IMR-90 (cell line): Measurements from ENCODE around the gene RAB40C. TPM values are rescaled to one million over a fixed set of nuclear protein-coding genes. Genes with fewer than 3 reads are reported as not detected.

Experiments used
- ATAC-seq: fragments of 200-7000 bp; cut with Tn5 transposase; 2 replicates; pipeline ENCODE4 v1.9.1; 2020; ENCODE audit warnings: low read depth, mild to moderate bottlenecking, moderate library complexity
- BruUV-seq: library from RNA; stranded (reverse); fragments of 400-500 nt; replicated peaks from 2 replicates; lab custom pipeline; 2021; lab: Mats Ljungman, UMichigan
- CTCF ChIA-PET: fragments of 300-600 bp; formaldehyde crosslinking; extraction: SDS; loops from one replicate; lab custom pipeline; 2021; ENCODE audit warnings: antibody characterized with exemption; lab: Yijun Ruan, JAX
- POLR2A ChIA-PET: fragments of 300-600 bp; sonication (Branson Sonifier 250); formaldehyde crosslinking; loops from one replicate; lab custom pipeline; 2022; ENCODE audit warnings: antibody characterized with exemption; ENCODE audit not compliant: unreplicated experiment; lab: Charles Lee
- DNase-seq: peaks from one replicate; pipeline ENCODE4 v3.0.0; 2013
- H2AFZ ChIP-seq: replicated peaks from 2 replicates; pipeline ENCODE3; 2013; ENCODE audit warnings: low read length, mild to moderate bottlenecking; ENCODE audit not compliant: poor library complexity
- H2AK5ac ChIP-seq: 2 replicates; pipeline ENCODE4 v1.6.1; 2013; ENCODE audit warnings: low read depth, low read length, inconsistent platforms
- H2AK9ac ChIP-seq: replicated peaks from 2 replicates; pipeline ENCODE3; 2013; ENCODE audit warnings: mild to moderate bottlenecking, low read depth, low read length, moderate library complexity; ENCODE audit not compliant: poor library complexity
- H2BK120ac ChIP-seq: 2 replicates; pipeline ENCODE4 v1.6.1; 2013; ENCODE audit warnings: low read depth, low read length, inconsistent platforms
- H2BK15ac ChIP-seq: 3 replicates; pipeline ENCODE4 v1.6.1; 2013; ENCODE audit warnings: low read depth, low read length, inconsistent platforms
- H2BK20ac ChIP-seq: 2 replicates; pipeline ENCODE4 v1.6.1; 2013; ENCODE audit warnings: low read depth, mild to moderate bottlenecking, inconsistent platforms, low read length, moderate library complexity
- H2BK5ac ChIP-seq: 2 replicates; pipeline ENCODE4 v1.6.1; 2013; ENCODE audit warnings: mild to moderate bottlenecking, low read depth, low read length, inconsistent platforms; ENCODE audit not compliant: poor library complexity, severe bottlenecking
- H3K14ac ChIP-seq: replicated peaks from 2 replicates; pipeline ENCODE4 v1.6.1; 2013; ENCODE audit warnings: low read depth, low read length, inconsistent platforms
- H3K18ac ChIP-seq: 2 replicates; pipeline ENCODE4 v1.6.1; 2013; ENCODE audit warnings: low read depth, low read length, control low read depth
- H3K23ac ChIP-seq: 2 replicates; pipeline ENCODE4 v1.6.1; 2013; ENCODE audit warnings: low read depth, low read length, inconsistent platforms
- H3K27ac ChIP-seq: 2 replicates; pipeline ENCODE4 v1.5.1; 2013; ENCODE audit warnings: mild to moderate bottlenecking, control low read depth, low read length; ENCODE audit not compliant: insufficient read depth
- H3K27me3 ChIP-seq: 2 replicates; pipeline ENCODE4 v1.6.1; 2013; ENCODE audit warnings: low read length; ENCODE audit not compliant: control insufficient read depth, insufficient read depth
- H3K36me3 ChIP-seq: 2 replicates; pipeline ENCODE4 v1.6.1; 2013; ENCODE audit warnings: low read length, mixed read lengths; ENCODE audit not compliant: control insufficient read depth, insufficient read depth
- H3K4ac ChIP-seq: 2 replicates; pipeline ENCODE4 v1.6.1; 2013; ENCODE audit warnings: low read depth, low read length, inconsistent platforms
- H3K4me1 ChIP-seq: 2 replicates; pipeline ENCODE4 v1.6.1; 2013; ENCODE audit warnings: low read length, mixed read lengths; ENCODE audit not compliant: control insufficient read depth, insufficient read depth
- H3K4me2 ChIP-seq: 2 replicates; pipeline ENCODE4 v1.6.1; 2013; ENCODE audit warnings: low read depth, mild to moderate bottlenecking, control low read depth, low read length, moderate library complexity
- H3K4me3 ChIP-seq: 2 replicates; pipeline ENCODE4 v1.5.1; 2013; ENCODE audit warnings: low read depth, mild to moderate bottlenecking, control low read depth, low read length, moderate library complexity; ENCODE audit not compliant: insufficient read depth
- H3K56ac ChIP-seq: 2 replicates; pipeline ENCODE4 v1.6.1; 2013; ENCODE audit warnings: low read length, inconsistent platforms; ENCODE audit not compliant: insufficient read depth; ENCODE audit errors: extremely low read depth
- H3K79me1 ChIP-seq, 2 experiments: 2 replicates each; pipeline ENCODE4 v1.6.1; 2013; ENCODE audit warnings: low read length in 2 of 2, inconsistent platforms in 1 of 2, low read depth in 1 of 2
- H3K9ac ChIP-seq: 2 replicates; pipeline ENCODE4 v1.6.1; 2013; ENCODE audit warnings: low read depth, low read length, control low read depth
- H3K9me1 ChIP-seq: 2 replicates; pipeline ENCODE4 v1.6.1; 2013; ENCODE audit warnings: low read length, inconsistent platforms; ENCODE audit not compliant: insufficient read depth
- H3K9me3 ChIP-seq: 2 replicates; pipeline ENCODE4 v1.6.1; 2013; ENCODE audit warnings: low read length; ENCODE audit not compliant: control insufficient read depth, insufficient read depth
- H4K20me1 ChIP-seq: 2 replicates; pipeline ENCODE4 v1.6.1; 2013; ENCODE audit warnings: low read length, inconsistent platforms; ENCODE audit not compliant: insufficient read depth
- H4K5ac ChIP-seq: 2 replicates; pipeline ENCODE4 v1.6.1; 2013; ENCODE audit warnings: mild to moderate bottlenecking, low read depth, low read length, control low read depth
- H4K8ac ChIP-seq, 2 experiments: 2 replicates each; pipeline ENCODE4 v1.6.1; 2013; ENCODE audit warnings: low read depth in 2 of 2, low read length in 2 of 2, control low read depth in 1 of 2, inconsistent platforms in 1 of 2
- H4K91ac ChIP-seq: 2 replicates; pipeline ENCODE4 v1.6.1; 2013; ENCODE audit warnings: low read depth, low read length, inconsistent platforms; ENCODE audit not compliant: insufficient read depth
- BHLHE40 ChIP-seq: fragments of 150-350 bp; IDR thresholded peaks from 2 replicates; pipeline ENCODE4 v1.6.1; 2016; ENCODE audit warnings: mild to moderate bottlenecking, low read depth, low read length
- CEBPB ChIP-seq: IDR thresholded peaks from 2 replicates; pipeline ENCODE4 v1.6.1; 2012; ENCODE audit warnings: low read depth, low read length, improper control_type of control experiment
- CHD1 ChIP-seq: IDR thresholded peaks from 2 replicates; pipeline ENCODE4 v1.6.1; 2012; ENCODE audit warnings: low read depth, low read length, improper control_type of control experiment
- CTCF ChIP-seq: conservative IDR thresholded peaks from 2 replicates; pipeline ENCODE4 v1.5.1; 2012; ENCODE audit warnings: mild to moderate bottlenecking, low read depth, low read length, improper control_type of control experiment
- ELK1 ChIP-seq: fragments of 150-350 bp; IDR thresholded peaks from 2 replicates; pipeline ENCODE4 v1.6.1; 2016; ENCODE audit warnings: low read depth, mild to moderate bottlenecking, low read length, moderate library complexity, borderline replicate concordance
- FOS ChIP-seq: fragments of 150-350 bp; IDR thresholded peaks from 2 replicates; pipeline ENCODE4 v1.6.1; 2016; ENCODE audit warnings: low read depth, low read length
- MAFK ChIP-seq: IDR thresholded peaks from 2 replicates; pipeline ENCODE4 v1.6.1; 2012; ENCODE audit warnings: low read depth, low read length, improper control_type of control experiment
- MAZ ChIP-seq: IDR thresholded peaks from 2 replicates; pipeline ENCODE4 v1.6.1; 2012; ENCODE audit warnings: low read depth, mild to moderate bottlenecking, low read length, improper control_type of control experiment, moderate library complexity, borderline replicate concordance
- MXI1 ChIP-seq: IDR thresholded peaks from 2 replicates; pipeline ENCODE4 v1.6.1; 2012; ENCODE audit warnings: low read depth, mild to moderate bottlenecking, low read length, moderate library complexity, borderline replicate concordance
- NFE2L2 ChIP-seq: fragments of 150-350 bp; IDR thresholded peaks from 2 replicates; pipeline ENCODE4 v1.6.1; 2016; ENCODE audit warnings: low read depth, mild to moderate bottlenecking, low read length
- POLR2A ChIP-seq: IDR thresholded peaks from 2 replicates; pipeline ENCODE4 v1.6.1; 2012; ENCODE audit warnings: mild to moderate bottlenecking, low read depth, low read length
- RAD21 ChIP-seq: IDR thresholded peaks from 2 replicates; pipeline ENCODE4 v1.6.1; 2012; ENCODE audit warnings: low read length, improper control_type of control experiment
- RCOR1 ChIP-seq: IDR thresholded peaks from 2 replicates; pipeline ENCODE4 v1.6.1; 2012; ENCODE audit warnings: mild to moderate bottlenecking, low read length, improper control_type of control experiment; ENCODE audit not compliant: insufficient replicate concordance
- RFX5 ChIP-seq: IDR thresholded peaks from 2 replicates; pipeline ENCODE4 v1.8.0; 2012; ENCODE audit warnings: low read depth, mild to moderate bottlenecking, low read length, moderate library complexity
- SMC3 ChIP-seq: fragments of 150-350 bp; IDR thresholded peaks from 2 replicates; pipeline ENCODE4 v1.6.1; 2016; ENCODE audit warnings: low read depth, mild to moderate bottlenecking, antibody characterized with exemption, low read length, moderate library complexity
- USF2 ChIP-seq: fragments of 150-350 bp; IDR thresholded peaks from 2 replicates; pipeline ENCODE4 v1.6.1; 2017; ENCODE audit warnings: mild to moderate bottlenecking, antibody characterized with exemption, low read length, low read depth
- WGBS, 2 experiments: methylation state at CpG; one replicate each; pipeline versions ENCODE4 v1.1.5 to v1.1.7; 2013; ENCODE audit warnings: missing lambda C conversion rate in 2 of 2; ENCODE audit not compliant: insufficient read length in 1 of 2; ENCODE audit errors: extremely low coverage in 2 of 2; 5-methylcytosine and 5-hydroxymethylcytosine counted together
- dilution Hi-C: fragments of 300-500 bp; cut with HindIII; formaldehyde crosslinking; loops from one replicate; pipeline ENCODE4 v1.14.3; 2018; ENCODE audit warnings: low sequenced_read_pairs; ENCODE audit not compliant: unreplicated experiment
- in situ Hi-C: fragments of 300-500 bp; cut with MboI; formaldehyde crosslinking; loops from 3 replicates; pipeline ENCODE4 v1.14.3; 2019; ENCODE audit warnings: low sequenced_read_pairs, inconsistent platforms, mixed read lengths
- intact Hi-C: fragments of 100-400 bp; cut with micrococcal nuclease; formaldehyde crosslinking; loops from 2 replicates; pipeline ENCODE4 v1.10.0; 2022
- polyA plus RNA-seq, 3 experiments: library from polyadenylated mRNA; depleted of rRNA; stranded (reverse); fragments of >200 nt; gene quantifications; 2 replicates each; pipeline ENCODE4 v1.2.3, GENCODE V29; 2012; ENCODE audit warnings: low replicate concordance in 1 of 3
- total RNA-seq: library from RNA; depleted of rRNA; stranded (reverse); fragments of >200 nt; gene quantifications from 2 replicates; pipeline ENCODE4 v1.2.3, GENCODE V29; 2012

RAB40C gene
- total and polyA plus RNA-seq, 2 of the 4 experiments (the other 2 are of a cell fraction) = 6.8 to 13.7 TPM

- Histone ChIP-seq H3K18ac (no peak overlapping the region), H2AK5ac (no peak overlapping the region), H4K91ac (no peak overlapping the region), H3K79me1 (peaks cover 0 to 17% of the 10 kb centered on the region in 2 experiments; a peak in 2 of 4 replicates), H3K9me1 (peaks cover 8% of the 10 kb centered on the region; the same call in 1 of the 2 replicates), H2AK9ac (peak overlapping the region; percentile 91), H3K4me1 (peaks cover 23% of the 10 kb centered on the region), H4K5ac (no peak overlapping the region), H4K8ac (no peak overlapping the region), H3K9ac (peak overlapping the region; percentile 74; the same call in 1 of the 2 replicates), H2BK15ac (no peak overlapping the region), H3K4me2 (peak overlapping the region; percentile 98), H3K4me3 (peak overlapping the region; percentile 97; the same call in 1 of the 2 replicates), H3K14ac (no peak overlapping the region), H3K4ac (no peak overlapping the region; the same call in 1 of the 2 replicates), H3K36me3 (peaks cover 12% of the 10 kb centered on the region; the same call in 1 of the 2 replicates), H3K9me3 (no peaks in the 10 kb centered on the region), H3K27ac (no peak overlapping the region; the same call in 1 of the 2 replicates), H2BK5ac (no peak overlapping the region), H3K56ac (no peak overlapping the region), H2BK120ac (no peak overlapping the region), H4K20me1 (peaks cover 4% of the 10 kb centered on the region), H2AFZ (no peak overlapping the region), H3K27me3 (no peaks in the 10 kb centered on the region), H3K23ac (no peak overlapping the region), H2BK20ac (no peak overlapping the region)
- ChIA-PET POLR2A (no interaction called here), CTCF (no interaction called here)
- ATAC-seq = no peak
- WGBS, 2 experiments = no CpG with 5 or more reads among the region's 7 CpGs
- BruUV-seq = no TSS peak
- no peak for TF ChIP-seq CEBPB
- TF ChIP-seq RCOR1 = no peak
- TF ChIP-seq ELK1 = no peak
- TF ChIP-seq BHLHE40 = no peak
- no peak for TF ChIP-seq RAD21
- no peak for TF ChIP-seq CHD1
- TF ChIP-seq USF2 = no peak
- TF ChIP-seq POLR2A = no peak
- TF ChIP-seq RFX5 = no peak
- TF ChIP-seq MAZ = no peak
- no peak for TF ChIP-seq MAFK
- TF ChIP-seq MXI1 = no peak
- no peak for TF ChIP-seq NFE2L2
- no peak for TF ChIP-seq SMC3
- no peak for TF ChIP-seq CTCF
- no peak for TF ChIP-seq FOS
- intact Hi-C loops = loop anchor here (5.0 kb wide), 1 partner anchor 108 kb away; the partner anchor contains the start of gene CAPN15
- in situ Hi-C loops = no loop called here
- dilution Hi-C loops = no loop called here
- DNase-seq = no peak
These were observed 45.1 kb downstream of the RAB40C start for GRCh38 chr16:634996-635395.
